Measurements from ENCODE around the gene CBR3. TPM values are rescaled to one million over a fixed set of nuclear protein-coding genes. Genes with fewer than 3 reads are reported as not detected.
A peak's percentile ranks its signal among the peaks of the same experiment; 100 is the strongest.

CBR3 gene
- total and polyA plus RNA-seq, 2 experiments from 2014 or later: 4.6 to 8.7 TPM

DNA sequence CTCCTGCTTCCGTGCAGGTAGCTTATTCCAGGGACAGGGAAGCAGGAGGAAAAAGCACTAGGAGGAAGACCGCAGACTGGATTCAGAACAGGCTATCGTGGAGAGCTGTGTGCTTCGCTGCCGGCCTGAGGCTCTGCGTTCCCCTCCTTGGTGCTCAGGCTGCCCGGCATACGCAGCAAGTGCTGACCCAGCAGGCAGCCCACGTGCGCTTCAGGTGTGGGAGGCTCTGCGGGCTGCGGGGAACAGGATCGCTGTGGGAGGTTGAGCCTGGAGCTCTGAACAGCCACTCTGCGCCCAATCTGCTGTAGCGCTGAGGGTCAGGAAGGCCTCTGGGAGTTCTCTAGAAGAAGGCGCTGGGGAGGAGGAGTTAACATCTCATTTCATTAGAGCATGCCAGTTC, 49.7 kb downstream of the CBR3 start:
- Mint-ChIP-seq H3K4me3 (no peak overlapping the region), H3K27ac (no peak overlapping the region), H3K36me3 (ENCODE audit: low read depth) (no peaks in the 10 kb centered on the region), H3K9me3 (no peaks in the 10 kb centered on the region), H3K4me1 (peaks cover 13% of the 10 kb centered on the region), H3K27me3 (ENCODE audit: insufficient read depth, low read depth, poor library complexity) (peaks cover 6% of the 10 kb centered on the region)
- TF ChIP-seq EZH2 (IDR thresholded peaks at IDR 0.05; ENCODE audit: low read depth, unreplicated experiment) (no peak), ZNF331 (CRISPR knock-in tag; IDR thresholded peaks at IDR 0.05; ENCODE audit: low read depth) (no peak), POLR2AphosphoS5 (IDR thresholded peaks at IDR 0.05; ENCODE audit: low read depth) (no peak), NANOG (IDR thresholded peaks at IDR 0.05; ENCODE audit: borderline replicate concordance) (no peak), JUNB (IDR thresholded peaks at IDR 0.05; ENCODE audit: unreplicated experiment) (no peak), ZNF114 (CRISPR knock-in tag; IDR thresholded peaks at IDR 0.05) (no peak), EZH2phosphoT487 (IDR thresholded peaks at IDR 0.05; ENCODE audit: unreplicated experiment) (no peak), STAT1 (IDR thresholded peaks at IDR 0.05; ENCODE audit: unreplicated experiment) (no peak), CREB1 (CRISPR knock-in tag; IDR thresholded peaks at IDR 0.05; ENCODE audit: low read depth) (no peak)
- TF ChIP-seq, protein P1, sequence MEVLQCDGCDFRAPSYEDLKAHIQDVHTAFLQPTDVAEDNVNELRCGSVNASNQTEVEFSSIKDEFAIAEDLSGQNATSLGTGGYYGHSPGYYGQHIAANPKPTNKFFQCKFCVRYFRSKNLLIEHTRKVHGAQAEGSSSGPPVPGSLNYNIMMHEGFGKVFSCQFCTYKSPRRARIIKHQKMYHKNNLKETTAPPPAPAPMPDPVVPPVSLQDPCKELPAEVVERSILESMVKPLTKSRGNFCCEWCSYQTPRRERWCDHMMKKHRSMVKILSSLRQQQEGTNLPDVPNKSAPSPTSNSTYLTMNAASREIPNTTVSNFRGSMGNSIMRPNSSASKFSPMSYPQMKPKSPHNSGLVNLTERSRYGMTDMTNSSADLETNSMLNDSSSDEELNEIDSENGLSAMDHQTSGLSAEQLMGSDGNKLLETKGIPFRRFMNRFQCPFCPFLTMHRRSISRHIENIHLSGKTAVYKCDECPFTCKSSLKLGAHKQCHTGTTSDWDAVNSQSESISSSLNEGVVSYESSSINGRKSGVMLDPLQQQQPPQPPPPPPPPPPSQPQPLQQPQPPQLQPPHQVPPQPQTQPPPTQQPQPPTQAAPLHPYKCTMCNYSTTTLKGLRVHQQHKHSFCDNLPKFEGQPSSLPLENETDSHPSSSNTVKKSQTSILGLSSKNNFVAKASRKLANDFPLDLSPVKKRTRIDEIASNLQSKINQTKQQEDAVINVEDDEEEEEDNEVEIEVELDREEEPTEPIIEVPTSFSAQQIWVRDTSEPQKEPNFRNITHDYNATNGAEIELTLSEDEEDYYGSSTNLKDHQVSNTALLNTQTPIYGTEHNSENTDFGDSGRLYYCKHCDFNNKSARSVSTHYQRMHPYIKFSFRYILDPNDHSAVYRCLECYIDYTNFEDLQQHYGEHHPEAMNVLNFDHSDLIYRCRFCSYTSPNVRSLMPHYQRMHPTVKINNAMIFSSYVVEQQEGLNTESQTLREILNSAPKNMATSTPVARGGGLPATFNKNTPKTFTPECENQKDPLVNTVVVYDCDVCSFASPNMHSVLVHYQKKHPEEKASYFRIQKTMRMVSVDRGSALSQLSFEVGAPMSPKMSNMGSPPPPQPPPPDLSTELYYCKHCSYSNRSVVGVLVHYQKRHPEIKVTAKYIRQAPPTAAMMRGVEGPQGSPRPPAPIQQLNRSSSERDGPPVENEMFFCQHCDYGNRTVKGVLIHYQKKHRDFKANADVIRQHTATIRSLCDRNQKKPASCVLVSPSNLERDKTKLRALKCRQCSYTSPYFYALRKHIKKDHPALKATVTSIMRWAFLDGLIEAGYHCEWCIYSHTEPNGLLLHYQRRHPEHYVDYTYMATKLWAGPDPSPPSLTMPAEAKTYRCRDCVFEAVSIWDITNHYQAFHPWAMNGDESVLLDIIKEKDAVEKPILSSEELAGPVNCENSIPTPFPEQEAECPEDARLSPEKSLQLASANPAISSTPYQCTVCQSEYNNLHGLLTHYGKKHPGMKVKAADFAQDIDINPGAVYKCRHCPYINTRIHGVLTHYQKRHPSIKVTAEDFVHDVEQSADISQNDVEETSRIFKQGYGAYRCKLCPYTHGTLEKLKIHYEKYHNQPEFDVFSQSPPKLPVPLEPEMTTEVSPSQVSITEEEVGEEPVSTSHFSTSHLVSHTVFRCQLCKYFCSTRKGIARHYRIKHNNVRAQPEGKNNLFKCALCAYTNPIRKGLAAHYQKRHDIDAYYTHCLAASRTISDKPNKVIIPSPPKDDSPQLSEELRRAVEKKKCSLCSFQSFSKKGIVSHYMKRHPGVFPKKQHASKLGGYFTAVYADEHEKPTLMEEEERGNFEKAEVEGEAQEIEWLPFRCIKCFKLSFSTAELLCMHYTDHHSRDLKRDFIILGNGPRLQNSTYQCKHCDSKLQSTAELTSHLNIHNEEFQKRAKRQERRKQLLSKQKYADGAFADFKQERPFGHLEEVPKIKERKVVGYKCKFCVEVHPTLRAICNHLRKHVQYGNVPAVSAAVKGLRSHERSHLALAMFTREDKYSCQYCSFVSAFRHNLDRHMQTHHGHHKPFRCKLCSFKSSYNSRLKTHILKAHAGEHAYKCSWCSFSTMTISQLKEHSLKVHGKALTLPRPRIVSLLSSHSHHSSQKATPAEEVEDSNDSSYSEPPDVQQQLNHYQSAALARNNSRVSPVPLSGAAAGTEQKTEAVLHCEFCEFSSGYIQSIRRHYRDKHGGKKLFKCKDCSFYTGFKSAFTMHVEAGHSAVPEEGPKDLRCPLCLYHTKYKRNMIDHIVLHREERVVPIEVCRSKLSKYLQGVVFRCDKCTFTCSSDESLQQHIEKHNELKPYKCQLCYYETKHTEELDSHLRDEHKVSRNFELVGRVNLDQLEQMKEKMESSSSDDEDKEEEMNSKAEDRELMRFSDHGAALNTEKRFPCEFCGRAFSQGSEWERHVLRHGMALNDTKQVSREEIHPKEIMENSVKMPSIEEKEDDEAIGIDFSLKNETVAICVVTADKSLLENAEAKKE (CRISPR knock-in tag; IDR thresholded peaks at IDR 0.05): no peak
- TF ChIP-seq, protein P2, sequence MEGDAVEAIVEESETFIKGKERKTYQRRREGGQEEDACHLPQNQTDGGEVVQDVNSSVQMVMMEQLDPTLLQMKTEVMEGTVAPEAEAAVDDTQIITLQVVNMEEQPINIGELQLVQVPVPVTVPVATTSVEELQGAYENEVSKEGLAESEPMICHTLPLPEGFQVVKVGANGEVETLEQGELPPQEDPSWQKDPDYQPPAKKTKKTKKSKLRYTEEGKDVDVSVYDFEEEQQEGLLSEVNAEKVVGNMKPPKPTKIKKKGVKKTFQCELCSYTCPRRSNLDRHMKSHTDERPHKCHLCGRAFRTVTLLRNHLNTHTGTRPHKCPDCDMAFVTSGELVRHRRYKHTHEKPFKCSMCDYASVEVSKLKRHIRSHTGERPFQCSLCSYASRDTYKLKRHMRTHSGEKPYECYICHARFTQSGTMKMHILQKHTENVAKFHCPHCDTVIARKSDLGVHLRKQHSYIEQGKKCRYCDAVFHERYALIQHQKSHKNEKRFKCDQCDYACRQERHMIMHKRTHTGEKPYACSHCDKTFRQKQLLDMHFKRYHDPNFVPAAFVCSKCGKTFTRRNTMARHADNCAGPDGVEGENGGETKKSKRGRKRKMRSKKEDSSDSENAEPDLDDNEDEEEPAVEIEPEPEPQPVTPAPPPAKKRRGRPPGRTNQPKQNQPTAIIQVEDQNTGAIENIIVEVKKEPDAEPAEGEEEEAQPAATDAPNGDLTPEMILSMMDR (conservative IDR thresholded peaks at IDR 0.05; ENCODE audit: low read depth in 2 of 2): no peak
- TF ChIP-seq, protein P3, sequence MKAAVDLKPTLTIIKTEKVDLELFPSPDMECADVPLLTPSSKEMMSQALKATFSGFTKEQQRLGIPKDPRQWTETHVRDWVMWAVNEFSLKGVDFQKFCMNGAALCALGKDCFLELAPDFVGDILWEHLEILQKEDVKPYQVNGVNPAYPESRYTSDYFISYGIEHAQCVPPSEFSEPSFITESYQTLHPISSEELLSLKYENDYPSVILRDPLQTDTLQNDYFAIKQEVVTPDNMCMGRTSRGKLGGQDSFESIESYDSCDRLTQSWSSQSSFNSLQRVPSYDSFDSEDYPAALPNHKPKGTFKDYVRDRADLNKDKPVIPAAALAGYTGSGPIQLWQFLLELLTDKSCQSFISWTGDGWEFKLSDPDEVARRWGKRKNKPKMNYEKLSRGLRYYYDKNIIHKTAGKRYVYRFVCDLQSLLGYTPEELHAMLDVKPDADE (IDR thresholded peaks at IDR 0.05): no peak
- TF ChIP-seq, protein P4, sequence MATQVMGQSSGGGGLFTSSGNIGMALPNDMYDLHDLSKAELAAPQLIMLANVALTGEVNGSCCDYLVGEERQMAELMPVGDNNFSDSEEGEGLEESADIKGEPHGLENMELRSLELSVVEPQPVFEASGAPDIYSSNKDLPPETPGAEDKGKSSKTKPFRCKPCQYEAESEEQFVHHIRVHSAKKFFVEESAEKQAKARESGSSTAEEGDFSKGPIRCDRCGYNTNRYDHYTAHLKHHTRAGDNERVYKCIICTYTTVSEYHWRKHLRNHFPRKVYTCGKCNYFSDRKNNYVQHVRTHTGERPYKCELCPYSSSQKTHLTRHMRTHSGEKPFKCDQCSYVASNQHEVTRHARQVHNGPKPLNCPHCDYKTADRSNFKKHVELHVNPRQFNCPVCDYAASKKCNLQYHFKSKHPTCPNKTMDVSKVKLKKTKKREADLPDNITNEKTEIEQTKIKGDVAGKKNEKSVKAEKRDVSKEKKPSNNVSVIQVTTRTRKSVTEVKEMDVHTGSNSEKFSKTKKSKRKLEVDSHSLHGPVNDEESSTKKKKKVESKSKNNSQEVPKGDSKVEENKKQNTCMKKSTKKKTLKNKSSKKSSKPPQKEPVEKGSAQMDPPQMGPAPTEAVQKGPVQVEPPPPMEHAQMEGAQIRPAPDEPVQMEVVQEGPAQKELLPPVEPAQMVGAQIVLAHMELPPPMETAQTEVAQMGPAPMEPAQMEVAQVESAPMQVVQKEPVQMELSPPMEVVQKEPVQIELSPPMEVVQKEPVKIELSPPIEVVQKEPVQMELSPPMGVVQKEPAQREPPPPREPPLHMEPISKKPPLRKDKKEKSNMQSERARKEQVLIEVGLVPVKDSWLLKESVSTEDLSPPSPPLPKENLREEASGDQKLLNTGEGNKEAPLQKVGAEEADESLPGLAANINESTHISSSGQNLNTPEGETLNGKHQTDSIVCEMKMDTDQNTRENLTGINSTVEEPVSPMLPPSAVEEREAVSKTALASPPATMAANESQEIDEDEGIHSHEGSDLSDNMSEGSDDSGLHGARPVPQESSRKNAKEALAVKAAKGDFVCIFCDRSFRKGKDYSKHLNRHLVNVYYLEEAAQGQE (IDR thresholded peaks at IDR 0.05; ENCODE audit: unreplicated experiment): no peak
- Histone ChIP-seq H3K4me2 (no peak overlapping the region), H3K27me3 (ENCODE audit: insufficient read depth) (no peaks in the 10 kb centered on the region), H3K27ac (ENCODE audit: low read depth) (no peak overlapping the region), H4K20me1 (replicated peaks; ENCODE audit: insufficient read depth) (no peaks in the 10 kb centered on the region), H3K4me1 (ENCODE audit: insufficient read depth) (no peaks in the 10 kb centered on the region), H3K4me3 (no peak overlapping the region), H3K9me2 (ENCODE audit: insufficient read depth) (no peaks in the 10 kb centered on the region), H3K79me2 (replicated peaks; ENCODE audit: insufficient read depth) (no peaks in the 10 kb centered on the region), H3F3A (replicated peaks; ENCODE audit: low read depth) (no peaks in the 10 kb centered on the region; the same call in 1 of the 2 replicates), H2AFZ (no peak overlapping the region), H3K36me3 (ENCODE audit: insufficient read depth) (no peaks in the 10 kb centered on the region)
- peak; percentile 50 for ATAC-seq
- no peak for DNase-seq (ENCODE audit: low spot score)

All from GM23338 (cell line).